ENCODE results near the gene MYPN.

DNA sequence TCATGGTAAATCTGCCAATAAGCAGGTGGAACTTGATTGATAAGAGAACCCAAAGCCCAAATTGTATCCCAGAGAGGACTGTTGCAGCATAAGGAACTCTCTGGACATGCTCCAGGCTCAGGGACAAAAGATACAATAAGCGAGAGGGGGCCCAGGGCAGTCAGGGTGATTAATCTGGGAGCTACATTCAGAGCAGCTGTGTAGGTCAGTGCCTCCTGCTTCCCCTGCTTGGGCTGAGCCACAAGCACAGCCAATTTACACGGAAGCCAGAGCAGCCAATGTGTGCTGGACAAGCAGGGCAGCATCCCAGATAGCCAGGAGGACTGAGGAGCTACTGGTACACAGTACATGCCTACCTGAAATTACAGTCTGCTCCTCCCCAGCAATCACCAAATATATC is 24.2 kb downstream of the MYPN start:
- TF ChIP-seq, protein P1, sequence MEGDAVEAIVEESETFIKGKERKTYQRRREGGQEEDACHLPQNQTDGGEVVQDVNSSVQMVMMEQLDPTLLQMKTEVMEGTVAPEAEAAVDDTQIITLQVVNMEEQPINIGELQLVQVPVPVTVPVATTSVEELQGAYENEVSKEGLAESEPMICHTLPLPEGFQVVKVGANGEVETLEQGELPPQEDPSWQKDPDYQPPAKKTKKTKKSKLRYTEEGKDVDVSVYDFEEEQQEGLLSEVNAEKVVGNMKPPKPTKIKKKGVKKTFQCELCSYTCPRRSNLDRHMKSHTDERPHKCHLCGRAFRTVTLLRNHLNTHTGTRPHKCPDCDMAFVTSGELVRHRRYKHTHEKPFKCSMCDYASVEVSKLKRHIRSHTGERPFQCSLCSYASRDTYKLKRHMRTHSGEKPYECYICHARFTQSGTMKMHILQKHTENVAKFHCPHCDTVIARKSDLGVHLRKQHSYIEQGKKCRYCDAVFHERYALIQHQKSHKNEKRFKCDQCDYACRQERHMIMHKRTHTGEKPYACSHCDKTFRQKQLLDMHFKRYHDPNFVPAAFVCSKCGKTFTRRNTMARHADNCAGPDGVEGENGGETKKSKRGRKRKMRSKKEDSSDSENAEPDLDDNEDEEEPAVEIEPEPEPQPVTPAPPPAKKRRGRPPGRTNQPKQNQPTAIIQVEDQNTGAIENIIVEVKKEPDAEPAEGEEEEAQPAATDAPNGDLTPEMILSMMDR (IDR thresholded peaks at IDR 0.05): no peak
- TF ChIP-seq POLR2A (IDR thresholded peaks at IDR 0.05): no peak
- no peak for TF ChIP-seq POLR2AphosphoS5 (IDR thresholded peaks at IDR 0.05)
